B cell (primary cell): ENCODE data around the gene CD79B. TPM values are rescaled to one million over a fixed set of nuclear protein-coding genes. Genes with fewer than 3 reads are reported as not detected.
A peak's percentile ranks its signal among the peaks of the same experiment; 100 is the strongest.

Experiments
- ATAC-seq: fragments of 200-7000 bp; cut with Tn5 transposase; one replicate; pipeline ENCODE4 v1.10.0; 2021; ENCODE audit warnings: low read depth, mild to moderate bottlenecking, moderate number of reproducible peaks, moderate library complexity
- CTCF ChIA-PET: fragments of 350-600 bp; sonication (Branson Sonifier 250); formaldehyde crosslinking; loops from one replicate; lab custom pipeline; 2021; ENCODE audit warnings: antibody characterized with exemption, inconsistent platforms; lab: Charles Lee
- POLR2A ChIA-PET: fragments of 350-600 bp; sonication (Branson Sonifier 250); formaldehyde crosslinking; loops from one replicate; lab custom pipeline; 2021; ENCODE audit warnings: antibody characterized with exemption; lab: Charles Lee
- DNase-seq: peaks from one replicate; pipeline ENCODE4 v3.0.0; 2013
- H2AFZ ChIP-seq: 2 replicates; pipeline ENCODE4 v1.6.1; 2012; ENCODE audit warnings: mild to moderate bottlenecking, low read depth, low read length; ENCODE audit not compliant: insufficient read depth, poor library complexity, severe bottlenecking
- H3K27ac ChIP-seq, 2 donors: 1 replicate in 1 of 2; 2 replicates in 1 of 2; pipeline ENCODE4 v1.5.1; 2012 to 2013; ENCODE audit warnings: low read length in 2 of 2, mild to moderate bottlenecking in 2 of 2, moderate library complexity in 1 of 2
- H3K27me3 ChIP-seq, 4 experiments: fragments of 200-600 bp in 1 of 4; sonication (generic) in 1 of 4; replicated peaks in 1 of 4; 1 replicate in 2 of 4; 2 replicates in 2 of 4; pipeline versions ENCODE4 v1.6.1 to v1.7.0; 2013 to 2016; ENCODE audit warnings: low read length in 3 of 4, mild to moderate bottlenecking in 2 of 4, mixed read lengths in 1 of 4, moderate library complexity in 1 of 4; ENCODE audit not compliant: insufficient read depth in 4 of 4, control insufficient read depth in 3 of 4; ENCODE audit errors: control extremely low read depth in 1 of 4
- H3K36me3 ChIP-seq, 2 experiments: replicated peaks in 1 of 2; 1 replicate in 1 of 2; 2 replicates in 1 of 2; pipeline versions ENCODE4 v1.6.1 to v1.7.1; 2013; ENCODE audit warnings: low read length in 1 of 2; ENCODE audit not compliant: insufficient read depth in 2 of 2, control insufficient read depth in 1 of 2; ENCODE audit errors: control extremely low read depth in 1 of 2, extremely low read depth in 1 of 2
- H3K4me1 ChIP-seq, 2 donors: fragments of 200-600 bp in 1 of 2; sonication (generic) in 1 of 2; 1 replicate in 1 of 2; 2 replicates in 1 of 2; pipeline versions ENCODE4 v1.5.1 to v1.6.1; 2013 to 2017; ENCODE audit warnings: low read length in 2 of 2; ENCODE audit not compliant: control insufficient read depth in 2 of 2, insufficient read depth in 2 of 2
- H3K4me2 ChIP-seq: replicated peaks from 2 replicates; pipeline ENCODE3; 2012; ENCODE audit warnings: mild to moderate bottlenecking, low read depth, low read length; ENCODE audit not compliant: poor library complexity, severe bottlenecking
- H3K4me3 ChIP-seq, 5 experiments: fragments of 200-600 bp in 1 of 5; sonication (generic) in 1 of 5; 1 replicate in 3 of 5; 2 replicates in 2 of 5; pipeline versions ENCODE4 v1.5.1 to v1.7.0; 2011 to 2016; ENCODE audit warnings: low read length in 4 of 5, mild to moderate bottlenecking in 4 of 5, low read depth in 2 of 5, control low read depth in 1 of 5, moderate library complexity in 1 of 5; ENCODE audit not compliant: insufficient read depth in 1 of 5; ENCODE audit errors: control extremely low read depth in 1 of 5, extremely low read depth in 1 of 5
- H3K79me2 ChIP-seq: fragments of 200-600 bp; sonication (generic); one replicate; pipeline ENCODE4 v1.6.0; 2016; ENCODE audit warnings: low read length; ENCODE audit not compliant: control insufficient read depth, insufficient read depth
- H3K9ac ChIP-seq: fragments of 200-600 bp; sonication (generic); 2 replicates; pipeline ENCODE4 v1.6.1; 2017; ENCODE audit warnings: mild to moderate bottlenecking, low read length, moderate library complexity
- H3K9me3 ChIP-seq, 3 donors: one replicate each; pipeline versions ENCODE4 v1.6.1 to v1.7.1; 2013; ENCODE audit warnings: low read length in 2 of 3; ENCODE audit not compliant: control insufficient read depth in 2 of 3, insufficient read depth in 1 of 3; ENCODE audit errors: control extremely low read depth in 1 of 3
- H4K20me1 ChIP-seq: 2 replicates; pipeline ENCODE4 v1.6.0; 2012; ENCODE audit warnings: mild to moderate bottlenecking, low read length; ENCODE audit not compliant: insufficient read depth, control insufficient read depth, poor library complexity, severe bottlenecking
- H3K27ac Mint-ChIP-seq: one replicate; pipeline ENCODE4 v1.8.0; 2021; ENCODE audit warnings: mixed read lengths
- H3K27me3 Mint-ChIP-seq: one replicate; pipeline ENCODE4 v1.8.0; 2021; ENCODE audit warnings: mixed read lengths
- H3K4me1 Mint-ChIP-seq: one replicate; pipeline ENCODE4 v1.8.0; 2021; ENCODE audit warnings: mixed read lengths
- H3K4me3 Mint-ChIP-seq: one replicate; pipeline ENCODE4 v1.8.0; 2021; ENCODE audit warnings: mixed read lengths
- H3K9me3 Mint-ChIP-seq: one replicate; pipeline ENCODE4 v1.8.0; 2022; ENCODE audit warnings: mixed read lengths; ENCODE audit not compliant: insufficient read depth
- EZH2 ChIP-seq: IDR thresholded peaks from 2 replicates; pipeline ENCODE4 v1.6.1; 2012; ENCODE audit warnings: borderline replicate concordance, low read depth, mild to moderate bottlenecking, moderate library complexity, low read length; ENCODE audit not compliant: insufficient read depth, poor library complexity, severe bottlenecking
- whole genome bisulfite sequencing: methylation state at CpG from one replicate; pipeline ENCODE4 v1.1.5; 2013; ENCODE audit warnings: missing lambda C conversion rate; ENCODE audit not compliant: insufficient coverage; 5-methylcytosine and 5-hydroxymethylcytosine counted together
- intact Hi-C: fragments of 100-400 bp; cut with micrococcal nuclease; formaldehyde crosslinking; loops from one replicate; pipeline ENCODE4 v1.10.0; 2022
- polyA plus RNA-seq: library from polyadenylated mRNA; depleted of rRNA; stranded (reverse); fragments of >200 nt; gene quantifications from 2 replicates; pipeline ENCODE4 v1.2.3, GENCODE V29; 2012
- total RNA-seq, 2 donors: library from RNA; stranded (reverse); fragments of 120-200 nt in 1 of 2; gene quantifications; 1 replicate in 1 of 2; 2 replicates in 1 of 2; pipeline versions ENCODE4 v1.2.3 to v1.2.4, GENCODE V29; 2013 to 2022
- TF ChIP-seq, protein P1 (sequence below): fragments of 200-600 bp; IDR thresholded peaks from one replicate; pipeline ENCODE4 v1.8.0; 2022; ENCODE audit warnings: antibody characterized with exemption, mild to moderate bottlenecking

The CD79B gene
- total and polyA plus RNA-seq, 2 donors (not counting 1 experiment from before 2014, with no cell fraction given), result 891 to 1,100 TPM

DNA sequence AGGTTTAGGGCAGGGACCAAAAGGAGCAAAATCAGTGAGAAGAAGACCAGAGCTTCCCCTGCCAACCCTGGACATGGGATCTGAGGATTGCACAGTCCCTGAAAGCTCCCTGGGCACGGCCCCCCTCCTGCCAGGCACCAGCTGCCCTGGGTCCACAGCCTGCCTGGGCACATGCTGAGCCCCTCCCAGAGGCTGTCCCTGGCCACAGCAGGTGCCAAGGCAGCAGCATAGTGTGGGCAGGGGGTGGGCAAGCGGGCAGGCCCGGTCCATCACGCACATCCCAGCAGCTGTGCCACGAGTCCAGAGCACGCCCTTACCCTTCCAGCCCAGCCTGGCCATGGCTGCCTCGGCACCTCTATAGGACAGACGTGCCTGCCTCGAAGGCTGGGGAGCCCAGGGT is 27.9 kb upstream of the CD79B start:
- no peak overlapping the region for H3K4me2 ChIP-seq
- Mint-ChIP-seq H3K27me3 (no peaks in the 10 kb centered on the region), H3K9me3 (no peaks in the 10 kb centered on the region), H3K4me1 (peaks cover 20% of the 10 kb centered on the region), H3K27ac (no peak overlapping the region), H3K4me3 (no peak overlapping the region)
- DNase-seq (no peak), ATAC-seq (no peak)
- ChIA-PET CTCF (interaction anchor here (14.3 to 14.6 kb wide), 2 partner anchors 44 to 64 kb away, joined by 214 to 504 read pairs; partner anchors contain the start of genes CSHL1, GH1 and ICAM2), POLR2A (no interaction called here)
- H3K9me3 ChIP-seq, result no peaks in the 10 kb centered on the region
- H3K4me1 ChIP-seq, result peaks cover 8 to 18% of the 10 kb centered on the region in 2 donors
- H3K9ac ChIP-seq, result no peak overlapping the region
- intact Hi-C loops, result no loop called here
- no peaks in the 10 kb centered on the region for H3K79me2 ChIP-seq
- H3K27me3 ChIP-seq, result no peaks in the 10 kb centered on the region
- H3K4me3 ChIP-seq, result no peak overlapping the region
- no peaks in the 10 kb centered on the region for H4K20me1 ChIP-seq
- 94% methylated on average over 9 of the region's 9 CpGs for WGBS
- H2AFZ ChIP-seq, result no peak overlapping the region
- no peaks in the 10 kb centered on the region for H3K36me3 ChIP-seq
- H3K27ac ChIP-seq, result no peak overlapping the region
- TF ChIP-seq EZH2, result no peak
- TF ChIP-seq, protein P1, sequence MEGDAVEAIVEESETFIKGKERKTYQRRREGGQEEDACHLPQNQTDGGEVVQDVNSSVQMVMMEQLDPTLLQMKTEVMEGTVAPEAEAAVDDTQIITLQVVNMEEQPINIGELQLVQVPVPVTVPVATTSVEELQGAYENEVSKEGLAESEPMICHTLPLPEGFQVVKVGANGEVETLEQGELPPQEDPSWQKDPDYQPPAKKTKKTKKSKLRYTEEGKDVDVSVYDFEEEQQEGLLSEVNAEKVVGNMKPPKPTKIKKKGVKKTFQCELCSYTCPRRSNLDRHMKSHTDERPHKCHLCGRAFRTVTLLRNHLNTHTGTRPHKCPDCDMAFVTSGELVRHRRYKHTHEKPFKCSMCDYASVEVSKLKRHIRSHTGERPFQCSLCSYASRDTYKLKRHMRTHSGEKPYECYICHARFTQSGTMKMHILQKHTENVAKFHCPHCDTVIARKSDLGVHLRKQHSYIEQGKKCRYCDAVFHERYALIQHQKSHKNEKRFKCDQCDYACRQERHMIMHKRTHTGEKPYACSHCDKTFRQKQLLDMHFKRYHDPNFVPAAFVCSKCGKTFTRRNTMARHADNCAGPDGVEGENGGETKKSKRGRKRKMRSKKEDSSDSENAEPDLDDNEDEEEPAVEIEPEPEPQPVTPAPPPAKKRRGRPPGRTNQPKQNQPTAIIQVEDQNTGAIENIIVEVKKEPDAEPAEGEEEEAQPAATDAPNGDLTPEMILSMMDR, result no peak

DNA sequence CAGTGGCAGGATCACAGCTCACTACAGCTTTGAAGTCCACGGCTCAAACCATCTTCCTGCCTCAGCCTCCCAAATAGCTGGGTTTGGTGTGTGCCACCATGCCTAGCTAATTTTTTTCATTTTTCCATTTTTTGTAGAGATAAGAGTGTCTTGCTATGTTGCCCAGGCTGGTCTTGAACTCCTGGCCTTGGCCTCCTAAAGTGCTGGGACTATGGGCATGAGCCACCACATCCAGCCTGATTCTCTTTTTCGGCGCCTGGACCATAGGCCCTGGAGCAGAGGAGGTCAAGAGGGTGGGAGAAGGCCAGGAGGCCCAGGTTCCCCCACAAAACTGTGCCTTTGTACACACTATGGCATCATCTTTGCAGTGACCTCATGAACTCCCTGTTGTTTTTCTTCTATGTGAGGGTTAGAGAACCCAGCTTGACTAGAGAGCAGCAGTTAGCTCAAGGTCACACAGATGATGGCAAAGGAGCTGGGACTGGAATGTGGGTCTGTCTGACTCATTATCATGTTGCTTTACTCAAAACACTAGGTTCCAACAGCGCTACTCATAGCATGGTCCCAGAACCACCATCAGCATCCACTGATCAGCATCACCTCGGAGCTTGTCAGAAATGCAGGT is 24.3 kb upstream of the CD79B start:
- no peak for ATAC-seq
- Mint-ChIP-seq H3K27me3 (no peaks in the 10 kb centered on the region), H3K27ac (peak overlapping the region; percentile 59), H3K9me3 (no peaks in the 10 kb centered on the region), H3K4me1 (peaks cover 28% of the 10 kb centered on the region), H3K4me3 (no peak overlapping the region)
- Histone ChIP-seq H2AFZ (no peak overlapping the region), H3K4me3 (no peak overlapping the region), H3K9me3 (no peaks in the 10 kb centered on the region), H4K20me1 (no peaks in the 10 kb centered on the region), H3K79me2 (no peaks in the 10 kb centered on the region), H3K9ac (no peak overlapping the region), H3K27me3 (no peaks in the 10 kb centered on the region), H3K4me1 (peaks cover 34 to 49% of the 10 kb centered on the region in 2 donors), H3K4me2 (no peak overlapping the region), H3K36me3 (no peaks in the 10 kb centered on the region), H3K27ac (no peak overlapping the region)
- ChIA-PET CTCF (interaction anchor here (1.4 to 14.6 kb wide), 7 partner anchors 10 to 177 kb away, joined by 3 to 504 read pairs (median 16); partner anchors contain the start of genes CD79B, CSHL1, GH1 and ICAM2), POLR2A (interaction anchor here (1.2 to 1.3 kb wide), 2 partner anchors 10 to 12 kb away, joined by 3 to 4 read pairs; no protein-coding TSS in a partner anchor)
- intact Hi-C loops, result no loop called here
- 100% methylated on average over 2 of the region's 5 CpGs for WGBS
- no peak for DNase-seq
- TF ChIP-seq, protein P1, result no peak
- no peak for TF ChIP-seq EZH2
